HCT116 (cell line): ENCODE measurements around the gene SFXN5. TPM values are rescaled to one million over a fixed set of nuclear protein-coding genes. Genes with fewer than 3 reads are reported as not detected.

Source experiments
- ATAC-seq: fragments of 200-7000 bp; cut with Tn5 transposase; 2 replicates; pipeline ENCODE4 v1.9.1; 2020; ENCODE audit warnings: mild to moderate bottlenecking, moderate library complexity
- BruUV-seq: library from RNA; stranded (reverse); fragments of 400-500 nt; replicated peaks from 2 replicates; lab custom pipeline; 2021; lab: Mats Ljungman, UMichigan
- CTCF ChIA-PET: fragments of 300-600 bp; sonication (Branson Sonifier 250); formaldehyde crosslinking; loops from one replicate; lab custom pipeline; 2021; ENCODE audit warnings: antibody characterized with exemption; lab: Charles Lee
- POLR2A ChIA-PET: fragments of 300-600, 350-600 bp; sonication (Branson Sonifier 250); formaldehyde crosslinking; loops from one replicate; lab custom pipeline; 2021; ENCODE audit warnings: antibody characterized with exemption; lab: Charles Lee
- RAD21 ChIA-PET, 2 experiments: fragments of 300-600 bp; sonication (Branson Sonifier 250); formaldehyde crosslinking; loops; one replicate each; lab custom pipeline; 2023; ENCODE audit warnings: low total read pairs in 2 of 2; ENCODE audit not compliant: uncharacterized antibody in 2 of 2, unreplicated experiment in 2 of 2, low non-redundant PET in 1 of 2; lab: Charles Lee
- DNase-seq: peaks from one replicate; pipeline ENCODE4 v3.0.0-alpha.2; 2010; ENCODE audit warnings: low read depth, low spot score
- H2AFZ ChIP-seq: fragments of 200-600 bp; shearing (Covaris generic), sonication (generic); 2 replicates; pipeline ENCODE4 v1.6.1; 2017; ENCODE audit warnings: low read depth, mixed run types, mixed read lengths, antibody characterized with exemption, low read length; ENCODE audit not compliant: poor library complexity, severe bottlenecking
- H3K27ac ChIP-seq: 2 replicates; pipeline ENCODE4 v1.5.1; 2012; ENCODE audit warnings: low read depth, low read length
- H3K27me3 ChIP-seq: fragments of 200-600 bp; sonication (generic); 2 replicates; pipeline ENCODE4 v1.6.1; 2016; ENCODE audit warnings: mixed run types, low read length, mixed read lengths; ENCODE audit not compliant: insufficient read depth
- H3K36me3 ChIP-seq, 2 experiments: fragments of 200-500 bp in 1 of 2; fragments of 200-600 bp in 1 of 2; sonication (Bioruptor generic) in 1 of 2; sonication (generic) in 1 of 2; 2 replicates each; pipeline versions ENCODE4 v1.5.1 to v1.6.1; 2014 to 2016; ENCODE audit warnings: low read length in 2 of 2, inconsistent platforms in 1 of 2, mixed read lengths in 1 of 2, mixed run types in 1 of 2; ENCODE audit not compliant: insufficient read depth in 2 of 2, control insufficient read depth in 1 of 2
- H3K4me1 ChIP-seq, 2 experiments: fragments of 200-600 bp in 1 of 2; sonication (generic) in 1 of 2; 2 replicates each; pipeline versions ENCODE4 v1.5.1 to v1.6.1; 2012 to 2017; ENCODE audit warnings: low read length in 2 of 2, inconsistent platforms in 1 of 2, mild to moderate bottlenecking in 1 of 2, mixed read lengths in 1 of 2, mixed run types in 1 of 2, moderate library complexity in 1 of 2; ENCODE audit not compliant: insufficient read depth in 2 of 2, control insufficient read depth in 1 of 2
- H3K4me2 ChIP-seq: fragments of 200-600 bp; sonication (generic); 2 replicates; pipeline ENCODE4 v1.6.1; 2017; ENCODE audit warnings: mixed run types, low read length, mixed read lengths
- H3K4me3 ChIP-seq, 2 experiments: fragments of 200-600 bp in 1 of 2; sonication (generic) in 1 of 2; replicated peaks in 1 of 2; 2 replicates each; pipeline ENCODE4 v1.5.1; 2011 to 2016; ENCODE audit warnings: low read length in 2 of 2, control low read depth in 1 of 2, low read depth in 1 of 2, mild to moderate bottlenecking in 1 of 2, mixed read lengths in 1 of 2, mixed run types in 1 of 2
- H3K79me2 ChIP-seq: fragments of 200-600 bp; sonication (generic); 2 replicates; pipeline ENCODE4 v1.6.1; 2017; ENCODE audit warnings: mild to moderate bottlenecking, mixed run types, low read length, moderate library complexity, mixed read lengths; ENCODE audit not compliant: insufficient read depth
- H3K9ac ChIP-seq: fragments of 200-600 bp; sonication (generic); 2 replicates; pipeline ENCODE4 v1.6.1; 2016; ENCODE audit warnings: low read length, mixed read lengths
- H3K9me2 ChIP-seq: fragments of 200-600 bp; sonication (generic), shearing (Covaris generic); 2 replicates; pipeline ENCODE4 v1.6.1; 2017; ENCODE audit warnings: mixed run types, mild to moderate bottlenecking, moderate library complexity; ENCODE audit not compliant: insufficient read depth
- H3K9me3 ChIP-seq, 2 experiments: fragments of 200-500 bp in 1 of 2; fragments of 200-600 bp in 1 of 2; sonication (Bioruptor generic) in 1 of 2; sonication (generic) in 1 of 2; 2 replicates each; pipeline ENCODE4 v1.6.1; 2014 to 2017; ENCODE audit warnings: low read length in 2 of 2, mixed read lengths in 2 of 2, inconsistent platforms in 1 of 2, low read depth in 1 of 2, mild to moderate bottlenecking in 1 of 2, mixed run types in 1 of 2, moderate library complexity in 1 of 2; ENCODE audit not compliant: control insufficient read depth in 1 of 2, insufficient read depth in 1 of 2
- H4K20me1 ChIP-seq: fragments of 200-600 bp; sonication (generic), shearing (Covaris generic); 2 replicates; pipeline ENCODE4 v1.6.1; 2017; ENCODE audit warnings: mixed run types, mild to moderate bottlenecking, moderate library complexity; ENCODE audit not compliant: insufficient read depth
- ATF3 ChIP-seq: IDR thresholded peaks from 2 replicates; pipeline ENCODE4 v1.6.1; 2012
- FOSL1 ChIP-seq: IDR thresholded peaks from 2 replicates; pipeline ENCODE4 v1.6.1; 2012; ENCODE audit warnings: low read depth
- MAX ChIP-seq: IDR thresholded peaks from 2 replicates; pipeline ENCODE4 v1.6.1; 2012
- POLR2A ChIP-seq: IDR thresholded peaks from 2 replicates; pipeline ENCODE4 v1.7.0; 2011; ENCODE audit warnings: borderline replicate concordance; ENCODE audit not compliant: insufficient read depth, insufficient read length; ENCODE audit errors: extremely low read depth
- REST ChIP-seq: IDR thresholded peaks from 2 replicates; pipeline ENCODE4 v1.6.1; 2012; ENCODE audit warnings: low read depth
- SP1 ChIP-seq: IDR thresholded peaks from 2 replicates; pipeline ENCODE4 v1.6.1; 2012; ENCODE audit warnings: low read depth
- TCF7L2 ChIP-seq: IDR thresholded peaks from 2 replicates; pipeline ENCODE4 v1.7.0; 2011; ENCODE audit warnings: borderline replicate concordance, inconsistent platforms; ENCODE audit not compliant: insufficient read depth, insufficient read length; ENCODE audit errors: extremely low read depth
- ZFX ChIP-seq: fragments of 450-650 bp; IDR thresholded peaks from 2 replicates; pipeline ENCODE4 v1.6.1; 2017
- intact Hi-C: fragments of 100-400 bp; cut with micrococcal nuclease; formaldehyde crosslinking; loops from 2 replicates; pipeline ENCODE4 v1.10.0; 2022
- total RNA-seq: library from RNA; stranded (reverse); gene quantifications from one replicate; pipeline ENCODE4 v1.2.1, GENCODE V29; 2021; ENCODE audit not compliant: unreplicated experiment

Gene SFXN5
- total RNA-seq, 1 experiment from 2014 or later: 10.0 TPM

- TF ChIP-seq POLR2A (no peak), ATF3 (no peak), FOSL1 (0 out of 2 replicates have a peak, but pooled peaks have one; percentile 22), TCF7L2 (no peak), SP1 (peak; percentile 35)
These were observed 41.7 kb upstream of the SFXN5 start, which contains the start of gene RAB11FIP5 (continued) for GRCh38 chr2:73112913-73113854.

- CTCF ChIA-PET: interaction anchor here (1.0 kb wide), 1 partner anchor 19 kb away, joined by 4 read pairs; no protein-coding TSS in a partner anchor
- no TSS peak for BruUV-seq
These were observed 40.8 kb upstream of the SFXN5 start for GRCh38 chr2:73112026-73112912.

More at GRCh38 chr2:73112026-73112912, 40.8 kb upstream of the SFXN5 start:
- Histone ChIP-seq H3K9ac (peak overlapping the region; percentile 91), H4K20me1 (no peaks in the 10 kb centered on the region), H3K4me3 (peak overlapping the region; percentile 69 to 85), H3K36me3 (no peaks in the 10 kb centered on the region; a peak in 1 of 4 replicates), H3K9me3 (no peaks in the 10 kb centered on the region), H2AFZ (no peak overlapping the region), H3K9me2 (no peaks in the 10 kb centered on the region), H3K4me2 (peak overlapping the region; percentile 88), H3K27ac (peak overlapping the region; percentile 91), H3K27me3 (no peaks in the 10 kb centered on the region), H3K4me1 (peaks cover 20 to 30% of the 10 kb centered on the region in 2 experiments), H3K79me2 (peaks cover 50% of the 10 kb centered on the region)
- intact Hi-C loops: no loop called here
- ATAC-seq (peak; percentile 41), DNase-seq (peak; percentile 12)
- RAD21 ChIA-PET: interaction anchor here in 1 of 2 experiments (1.0 kb wide), 1 partner anchor 23 kb away, joined by 3 read pairs; no protein-coding TSS in a partner anchor
- POLR2A ChIA-PET: no interaction called here
- TF ChIP-seq REST (no peak), ZFX (peak; percentile 95), MAX (peak; percentile 10; the same call in 1 of the 2 replicates)
